Upper lobe of left lung (tissue), 4 donors: ENCODE measurements around the gene CAMK2B.

ENCODE experiments used
- POLR2A ChIP-seq, 4 donors: fragments of 450-650 bp; IDR thresholded peaks; one replicate each; pipeline ENCODE4 v1.5.1; 2016 to 2017; ENCODE audit warnings: antibody characterized with exemption in 4 of 4, mild to moderate bottlenecking in 2 of 4
- POLR2AphosphoS5 ChIP-seq, 2 donors: sonication (generic); formaldehyde crosslinking; IDR thresholded peaks; one replicate each; pipeline ENCODE4 v1.5.1; 2017; ENCODE audit warnings: antibody characterized with exemption in 2 of 2
- TF ChIP-seq, protein P1 (sequence below), 6 experiments: fragments of 450-650 bp in 4 of 6; fragments of 200-600 bp in 2 of 6; sonication (generic) in 2 of 6; IDR thresholded peaks; one replicate each; pipeline ENCODE4 v1.5.1; 2016 to 2019; ENCODE audit warnings: antibody characterized with exemption in 6 of 6

DNA sequence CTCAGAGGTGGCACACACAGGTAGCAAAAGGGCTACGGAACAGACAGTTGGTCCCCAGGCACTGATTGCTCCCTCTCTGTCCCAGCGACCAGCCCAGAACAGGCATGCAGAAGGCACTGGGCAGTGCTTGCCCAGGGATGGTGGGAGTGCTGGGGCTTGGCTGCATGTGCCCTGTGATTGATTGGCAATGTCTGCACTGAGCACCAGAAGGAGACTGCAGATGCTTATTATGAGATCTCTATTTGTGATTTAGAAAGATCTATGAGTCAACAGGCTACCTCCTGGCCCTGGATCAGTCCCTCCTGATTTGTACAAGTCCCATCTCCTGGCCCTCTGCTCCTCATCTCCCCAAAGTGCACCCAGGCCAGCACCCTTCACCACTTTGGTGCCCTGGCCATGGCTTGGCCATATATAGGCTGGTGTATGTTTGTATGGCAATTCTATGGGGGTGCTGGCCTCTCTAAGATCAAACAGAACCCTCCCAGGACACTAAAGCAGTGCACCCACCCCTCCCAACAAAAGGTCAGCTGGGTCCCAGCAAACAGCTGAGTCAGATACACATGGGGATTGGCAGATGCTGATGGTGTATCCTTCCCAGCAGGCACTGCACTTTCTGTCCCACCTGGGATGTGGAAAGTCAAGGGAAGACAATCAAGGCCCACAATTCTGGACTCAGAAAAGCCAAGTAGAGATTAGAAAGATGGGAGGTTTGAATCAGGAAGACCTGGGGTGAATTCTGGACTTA, 30.9 kb downstream of the CAMK2B start:
- TF ChIP-seq, protein P1, sequence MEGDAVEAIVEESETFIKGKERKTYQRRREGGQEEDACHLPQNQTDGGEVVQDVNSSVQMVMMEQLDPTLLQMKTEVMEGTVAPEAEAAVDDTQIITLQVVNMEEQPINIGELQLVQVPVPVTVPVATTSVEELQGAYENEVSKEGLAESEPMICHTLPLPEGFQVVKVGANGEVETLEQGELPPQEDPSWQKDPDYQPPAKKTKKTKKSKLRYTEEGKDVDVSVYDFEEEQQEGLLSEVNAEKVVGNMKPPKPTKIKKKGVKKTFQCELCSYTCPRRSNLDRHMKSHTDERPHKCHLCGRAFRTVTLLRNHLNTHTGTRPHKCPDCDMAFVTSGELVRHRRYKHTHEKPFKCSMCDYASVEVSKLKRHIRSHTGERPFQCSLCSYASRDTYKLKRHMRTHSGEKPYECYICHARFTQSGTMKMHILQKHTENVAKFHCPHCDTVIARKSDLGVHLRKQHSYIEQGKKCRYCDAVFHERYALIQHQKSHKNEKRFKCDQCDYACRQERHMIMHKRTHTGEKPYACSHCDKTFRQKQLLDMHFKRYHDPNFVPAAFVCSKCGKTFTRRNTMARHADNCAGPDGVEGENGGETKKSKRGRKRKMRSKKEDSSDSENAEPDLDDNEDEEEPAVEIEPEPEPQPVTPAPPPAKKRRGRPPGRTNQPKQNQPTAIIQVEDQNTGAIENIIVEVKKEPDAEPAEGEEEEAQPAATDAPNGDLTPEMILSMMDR (IDR thresholded peaks at IDR 0.05), result no peak
- TF ChIP-seq POLR2A (IDR thresholded peaks at IDR 0.05), result no peak
- no peak for TF ChIP-seq POLR2AphosphoS5 (IDR thresholded peaks at IDR 0.05)
